Activated CD4-positive, alpha-beta T cell treated with anti-CD3 and anti-CD28 coated beads for 36 hours (primary cell): ENCODE measurements around the gene FRMD4A. TPM values are rescaled to one million over a fixed set of nuclear protein-coding genes. Genes with fewer than 3 reads are reported as not detected.

Experiments
- ATAC-seq: fragments of 200-7000 bp; cut with Tn5 transposase; one replicate; pipeline ENCODE4 v1.10.0; 2021; ENCODE audit warnings: mild to moderate bottlenecking, moderate library complexity
- CTCF ChIA-PET: fragments of 350-600 bp; sonication (Branson Sonifier 250); formaldehyde crosslinking; loops from one replicate; lab custom pipeline; 2021; ENCODE audit warnings: antibody characterized with exemption; lab: Charles Lee
- POLR2A ChIA-PET: fragments of 350-600 bp; sonication (Branson Sonifier 250); formaldehyde crosslinking; loops from one replicate; lab custom pipeline; 2021; ENCODE audit warnings: antibody characterized with exemption, inconsistent platforms; lab: Charles Lee
- DNase-seq: peaks from one replicate; pipeline ENCODE4 v3.0.0-alpha.2; 2020
- H3K27ac Mint-ChIP-seq: one replicate; pipeline ENCODE4 v1.8.0; 2021; ENCODE audit warnings: mixed read lengths
- H3K27me3 Mint-ChIP-seq: one replicate; pipeline ENCODE4 v1.8.0; 2021; ENCODE audit warnings: mixed read lengths
- H3K36me3 Mint-ChIP-seq: one replicate; pipeline ENCODE4 v1.8.0; 2021; ENCODE audit warnings: low read depth, mixed read lengths
- H3K4me1 Mint-ChIP-seq: one replicate; pipeline ENCODE4 v1.8.0; 2021; ENCODE audit warnings: mixed read lengths
- H3K4me3 Mint-ChIP-seq: one replicate; pipeline ENCODE4 v1.8.0; 2021; ENCODE audit warnings: mild to moderate bottlenecking, moderate library complexity, mixed read lengths
- H3K9me3 Mint-ChIP-seq: one replicate; pipeline ENCODE4 v1.8.0; 2021; ENCODE audit warnings: low read depth, mixed read lengths
- intact Hi-C, 2 experiments: fragments of 100-400 bp; cut with DNase I in 1 of 2; cut with micrococcal nuclease in 1 of 2; formaldehyde crosslinking; loops; one replicate each; pipeline versions ENCODE4 v1.14.2 to v1.15.1; 2022 to 2024; cut with DNase I, micrococcal nuclease
- total RNA-seq, 2 experiments: library from RNA; stranded (reverse); gene quantifications; one replicate each; pipeline ENCODE4 v1.2.3, GENCODE V29; 2021

FRMD4A gene
- total RNA-seq, 2 experiments from 2014 or later = 0.85 to 1.3 TPM

- ChIA-PET CTCF (no interaction called here), POLR2A (no interaction called here)
- H3K4me3 Mint-ChIP-seq = no peak overlapping the region
- H3K4me1 Mint-ChIP-seq = no peaks in the 10 kb centered on the region
- ATAC-seq (no peak), DNase-seq (no peak)
- intact Hi-C loops = no loop called here
- H3K9me3 Mint-ChIP-seq = no peaks in the 10 kb centered on the region
- H3K27ac Mint-ChIP-seq = no peak overlapping the region
- H3K27me3 Mint-ChIP-seq = peaks cover 9% of the 10 kb centered on the region
- H3K36me3 Mint-ChIP-seq = no peaks in the 10 kb centered on the region
Observed at GRCh38 chr10:14336736-14337135, 6.0 kb upstream of the FRMD4A start.

GRCh38 chr10:14334771-14335170 is 4.0 kb upstream of the FRMD4A start:
- DNase-seq (no peak), ATAC-seq (no peak)
- Mint-ChIP-seq H3K4me3 (no peak overlapping the region), H3K4me1 (no peaks in the 10 kb centered on the region), H3K36me3 (no peaks in the 10 kb centered on the region), H3K27me3 (peaks cover 16% of the 10 kb centered on the region), H3K9me3 (no peaks in the 10 kb centered on the region), H3K27ac (no peak overlapping the region)
- ChIA-PET CTCF (interaction anchor here (0.6 kb wide), 1 partner anchor 303 kb away, joined by 4 read pairs; no protein-coding TSS in a partner anchor), POLR2A (no interaction called here)
- intact Hi-C loops = no loop called here

- Mint-ChIP-seq H3K4me3 (no peak overlapping the region), H3K36me3 (no peaks in the 10 kb centered on the region), H3K27ac (no peak overlapping the region), H3K27me3 (peaks cover 18% of the 10 kb centered on the region), H3K9me3 (no peaks in the 10 kb centered on the region), H3K4me1 (no peaks in the 10 kb centered on the region)
- ATAC-seq = no peak
- intact Hi-C loops = no loop called here
- POLR2A ChIA-PET = no interaction called here
- CTCF ChIA-PET = interaction anchor here (0.6 kb wide), 2 partner anchors 77 to 923 kb away, joined by 3 read pairs; no protein-coding TSS in a partner anchor
- DNase-seq = no peak
Observed at GRCh38 chr10:14333606-14334005, 2.9 kb upstream of the FRMD4A start.

- Mint-ChIP-seq H3K4me3 (no peak overlapping the region), H3K27me3 (peaks cover 21% of the 10 kb centered on the region), H3K9me3 (no peaks in the 10 kb centered on the region), H3K4me1 (no peaks in the 10 kb centered on the region), H3K27ac (no peak overlapping the region), H3K36me3 (no peaks in the 10 kb centered on the region)
- DNase-seq = no peak
- intact Hi-C loops = no loop called here
- POLR2A ChIA-PET = no interaction called here
- ATAC-seq = no peak
- CTCF ChIA-PET = no interaction called here
Observed at GRCh38 chr10:14332903-14333302, 2.2 kb upstream of the FRMD4A start.

- POLR2A ChIA-PET = no interaction called here
Observed at GRCh38 chr10:14329746-14330173, 964 bp downstream of the FRMD4A start.

GRCh38 chr10:14328881-14329672 is 1.6 kb downstream of the FRMD4A start:
- CTCF ChIA-PET = no interaction called here
- DNase-seq = no peak
- Mint-ChIP-seq H3K4me3 (no peak overlapping the region), H3K27me3 (peaks cover 37% of the 10 kb centered on the region), H3K36me3 (no peaks in the 10 kb centered on the region), H3K9me3 (no peaks in the 10 kb centered on the region), H3K27ac (no peak overlapping the region), H3K4me1 (no peaks in the 10 kb centered on the region)
- intact Hi-C loops = no loop called here
- POLR2A ChIA-PET = no interaction called here
- ATAC-seq = no peak

More at GRCh38 chr10:14329746-14330173, 964 bp downstream of the FRMD4A start:
- Mint-ChIP-seq H3K27me3 (peaks cover 38% of the 10 kb centered on the region), H3K27ac (no peak overlapping the region), H3K4me3 (no peak overlapping the region), H3K36me3 (no peaks in the 10 kb centered on the region), H3K4me1 (no peaks in the 10 kb centered on the region), H3K9me3 (no peaks in the 10 kb centered on the region)
- CTCF ChIA-PET = interaction anchor here (0.7 kb wide), 1 partner anchor 1429 kb away, joined by 3 read pairs; no protein-coding TSS in a partner anchor
- no peak for DNase-seq
- intact Hi-C loops = no loop called here
- no peak for ATAC-seq

- no peak for ATAC-seq
- POLR2A ChIA-PET = no interaction called here
Observed at GRCh38 chr10:14327527-14327926, 3.2 kb downstream of the FRMD4A start.

GRCh38 chr10:14326581-14326980 is 4.1 kb downstream of the FRMD4A start:
- Mint-ChIP-seq H3K27me3 (peaks cover 34% of the 10 kb centered on the region), H3K27ac (no peak overlapping the region), H3K4me1 (no peaks in the 10 kb centered on the region), H3K4me3 (no peak overlapping the region), H3K36me3 (no peaks in the 10 kb centered on the region), H3K9me3 (no peaks in the 10 kb centered on the region)
- ATAC-seq (no peak), DNase-seq (no peak)
- ChIA-PET CTCF (interaction anchor here (0.6 to 1.7 kb wide), 10 partner anchors 25 to 851 kb away, joined by 3 to 5 read pairs (median 3); no protein-coding TSS in a partner anchor), POLR2A (no interaction called here)
- intact Hi-C loops = no loop called here

More at GRCh38 chr10:14327527-14327926, 3.2 kb downstream of the FRMD4A start:
- H3K27ac Mint-ChIP-seq = no peak overlapping the region
- no peaks in the 10 kb centered on the region for H3K4me1 Mint-ChIP-seq
- H3K9me3 Mint-ChIP-seq = no peaks in the 10 kb centered on the region
- H3K36me3 Mint-ChIP-seq = no peaks in the 10 kb centered on the region
- intact Hi-C loops = no loop called here
- H3K27me3 Mint-ChIP-seq = peaks cover 34% of the 10 kb centered on the region
- DNase-seq = peak; percentile 7
- CTCF ChIA-PET = interaction anchor here (0.6 to 1.1 kb wide), 2 partner anchors 26 to 492 kb away, joined by 3 read pairs; no protein-coding TSS in a partner anchor
- no peak overlapping the region for H3K4me3 Mint-ChIP-seq

GRCh38 chr10:14325325-14325955 is 5.3 kb downstream of the FRMD4A start:
- intact Hi-C loops = loop anchor here in 1 of 2 experiments (1.0 kb wide), 1 partner anchor 128 kb away; no protein-coding TSS in a partner anchor
- CTCF ChIA-PET = interaction anchor here (0.6 to 1.7 kb wide), 9 partner anchors 11 to 262 kb away, joined by 3 to 5 read pairs (median 3); no protein-coding TSS in a partner anchor
- peaks cover 32% of the 10 kb centered on the region for H3K27me3 Mint-ChIP-seq
- no peaks in the 10 kb centered on the region for H3K4me1 Mint-ChIP-seq
- ATAC-seq (peak; percentile 44), DNase-seq (peak; percentile 83)
- no peaks in the 10 kb centered on the region for H3K36me3 Mint-ChIP-seq
- H3K27ac Mint-ChIP-seq = no peak overlapping the region
- POLR2A ChIA-PET = no interaction called here
- H3K9me3 Mint-ChIP-seq = no peaks in the 10 kb centered on the region
- H3K4me3 Mint-ChIP-seq = no peak overlapping the region

GRCh38 chr10:14322526-14323188 is 8.1 kb downstream of the FRMD4A start:
- ChIA-PET POLR2A (no interaction called here), CTCF (interaction anchor here (0.7 to 0.8 kb wide), 2 partner anchors 148 to 291 kb away, joined by 3 read pairs; no protein-coding TSS in a partner anchor)
- no peak overlapping the region for H3K4me3 Mint-ChIP-seq
- H3K36me3 Mint-ChIP-seq = no peaks in the 10 kb centered on the region
- intact Hi-C loops = no loop called here
- DNase-seq (no peak), ATAC-seq (no peak)
- no peaks in the 10 kb centered on the region for H3K9me3 Mint-ChIP-seq
- H3K4me1 Mint-ChIP-seq = no peaks in the 10 kb centered on the region
- H3K27me3 Mint-ChIP-seq = peaks cover 28% of the 10 kb centered on the region
- H3K27ac Mint-ChIP-seq = no peak overlapping the region

GRCh38 chr10:14318007-14318406 is 12.7 kb downstream of the FRMD4A start:
- POLR2A ChIA-PET = no interaction called here
- no peak for ATAC-seq
- CTCF ChIA-PET = no interaction called here
- Mint-ChIP-seq H3K4me1 (no peaks in the 10 kb centered on the region), H3K27me3 (peaks cover 39% of the 10 kb centered on the region), H3K9me3 (no peaks in the 10 kb centered on the region), H3K27ac (no peak overlapping the region), H3K36me3 (no peaks in the 10 kb centered on the region), H3K4me3 (no peak overlapping the region)
- no peak for DNase-seq
- intact Hi-C loops = no loop called here
